GM21576 (cell line): ENCODE measurements around the gene GDPGP1.

ENCODE experiments used
- ATAC-seq: cut with Tn5 transposase; IDR thresholded peaks from one replicate; pipeline ENCODE4 v1.9.1; 2021; ENCODE audit warnings: mild to moderate bottlenecking, moderate library complexity; ENCODE audit not compliant: unreplicated experiment

GDPGP1 gene

DNA sequence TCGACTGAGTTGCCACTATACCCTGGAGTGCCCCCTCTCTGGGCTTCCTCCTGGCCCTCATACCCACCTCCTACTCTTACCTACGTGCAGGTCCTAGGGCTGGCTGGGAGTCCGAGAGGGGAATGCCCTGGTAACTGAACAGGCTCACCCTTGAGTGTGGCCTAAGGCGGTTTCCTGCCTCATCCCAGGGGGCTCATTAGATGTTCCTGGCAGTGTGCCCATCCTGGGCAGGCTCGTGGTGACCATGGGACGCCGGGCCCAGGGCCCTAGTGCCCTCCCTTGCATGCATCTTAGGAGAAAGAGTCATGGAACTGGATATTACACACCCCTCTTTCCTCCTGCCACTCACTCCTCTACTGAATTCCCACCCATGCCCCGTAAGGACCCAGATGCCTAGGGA is 30.1 kb upstream of the GDPGP1 start:
- ATAC-seq = no peak

- no peak for ATAC-seq
These were observed 28.8 kb upstream of the GDPGP1 start for GRCh38 chr15:90205050-90205848.

DNA sequence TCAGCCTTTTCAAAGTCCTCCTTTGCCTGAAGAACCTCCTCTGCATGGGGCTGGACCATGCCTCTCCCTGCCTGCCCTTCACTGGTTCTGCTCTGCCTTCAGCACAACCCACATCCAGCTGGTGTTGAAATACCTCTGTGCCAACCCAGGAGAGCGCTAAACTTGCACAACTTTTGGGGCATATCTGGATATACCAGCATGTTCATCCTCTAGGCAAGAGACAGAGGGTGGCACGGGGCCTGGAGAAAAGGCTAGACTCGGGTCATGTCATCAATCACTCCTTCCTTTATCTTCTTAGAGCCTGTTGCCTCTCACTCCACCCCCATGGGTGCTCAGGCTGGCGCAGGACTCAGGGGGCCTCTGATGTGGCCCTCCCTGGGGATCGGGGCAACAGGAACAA is 28.1 kb upstream of the GDPGP1 start:
- ATAC-seq = no peak

DNA sequence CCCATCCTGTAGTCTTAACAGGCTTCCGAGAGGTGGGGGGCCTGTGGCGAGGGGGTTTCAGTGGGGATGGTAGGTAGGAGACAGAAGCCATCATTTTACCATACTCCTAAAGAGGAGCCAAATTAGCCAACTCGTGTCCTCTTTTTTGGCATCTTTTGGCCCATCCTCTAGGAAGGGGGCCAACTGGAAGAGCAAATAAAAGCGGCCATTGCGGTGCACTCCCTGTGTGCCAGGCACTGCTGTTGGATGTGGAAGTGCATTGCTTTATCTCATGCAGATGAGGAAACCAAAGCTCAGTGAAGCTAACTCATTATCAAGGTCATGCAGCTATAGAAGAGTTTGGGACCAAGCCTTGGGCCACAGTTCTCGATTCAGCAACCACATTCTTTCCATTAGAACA is 26.8 kb upstream of the GDPGP1 start:
- ATAC-seq = no peak

GRCh38 chr15:90208356-90208755 is 25.7 kb upstream of the GDPGP1 start:
- ATAC-seq = no peak

GRCh38 chr15:90209591-90209990 is 24.4 kb upstream of the GDPGP1 start:
- ATAC-seq = no peak

GRCh38 chr15:90210593-90210992 is 23.4 kb upstream of the GDPGP1 start:
- no peak for ATAC-seq

- no peak for ATAC-seq
These were observed 23.0 kb upstream of the GDPGP1 start for GRCh38 chr15:90211009-90211408.

- ATAC-seq = no peak
These were observed 22.4 kb upstream of the GDPGP1 start for GRCh38 chr15:90211440-90212143.

DNA sequence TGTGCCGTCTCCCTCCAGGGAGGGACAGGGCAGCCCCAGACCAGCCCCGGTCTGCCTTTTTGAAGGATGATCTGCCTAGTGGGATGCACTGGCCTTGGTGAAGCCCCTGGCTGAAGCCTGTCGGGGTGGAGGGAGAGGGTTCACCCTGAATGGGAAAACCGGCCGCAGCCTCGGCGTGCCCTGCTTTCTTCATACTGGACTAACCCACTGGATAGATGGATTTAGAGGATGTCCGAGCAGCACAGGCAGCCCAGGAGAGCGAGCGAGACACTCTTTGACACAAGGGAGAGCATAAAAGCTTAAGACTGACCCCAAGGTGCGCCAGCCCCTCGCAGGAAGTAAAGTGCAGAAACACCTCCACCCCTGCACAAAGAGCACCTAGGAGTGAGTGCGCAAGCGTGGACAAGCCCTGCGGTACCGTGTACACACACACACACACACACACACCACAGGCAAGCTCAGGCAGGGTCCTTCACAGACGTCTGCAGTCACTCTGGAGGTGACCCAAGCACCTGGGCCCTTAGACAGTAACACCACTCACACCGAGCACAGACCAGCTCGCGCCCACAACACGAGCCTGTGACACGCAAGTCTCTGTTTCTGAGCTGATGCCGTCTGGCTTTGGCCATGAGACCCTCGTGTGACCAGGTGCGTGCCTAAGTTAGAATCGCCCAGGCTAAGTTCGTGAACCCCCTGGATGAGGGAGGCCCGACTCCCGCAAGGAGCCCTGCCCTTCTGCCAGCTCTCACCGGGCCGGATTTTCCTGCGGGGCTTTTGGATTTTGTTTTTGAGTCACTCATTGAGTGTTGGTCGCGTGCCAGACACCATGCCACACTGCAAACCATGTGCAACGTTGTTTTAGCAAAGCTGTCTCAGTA is 21.5 kb upstream of the GDPGP1 start:
- no peak for ATAC-seq

DNA sequence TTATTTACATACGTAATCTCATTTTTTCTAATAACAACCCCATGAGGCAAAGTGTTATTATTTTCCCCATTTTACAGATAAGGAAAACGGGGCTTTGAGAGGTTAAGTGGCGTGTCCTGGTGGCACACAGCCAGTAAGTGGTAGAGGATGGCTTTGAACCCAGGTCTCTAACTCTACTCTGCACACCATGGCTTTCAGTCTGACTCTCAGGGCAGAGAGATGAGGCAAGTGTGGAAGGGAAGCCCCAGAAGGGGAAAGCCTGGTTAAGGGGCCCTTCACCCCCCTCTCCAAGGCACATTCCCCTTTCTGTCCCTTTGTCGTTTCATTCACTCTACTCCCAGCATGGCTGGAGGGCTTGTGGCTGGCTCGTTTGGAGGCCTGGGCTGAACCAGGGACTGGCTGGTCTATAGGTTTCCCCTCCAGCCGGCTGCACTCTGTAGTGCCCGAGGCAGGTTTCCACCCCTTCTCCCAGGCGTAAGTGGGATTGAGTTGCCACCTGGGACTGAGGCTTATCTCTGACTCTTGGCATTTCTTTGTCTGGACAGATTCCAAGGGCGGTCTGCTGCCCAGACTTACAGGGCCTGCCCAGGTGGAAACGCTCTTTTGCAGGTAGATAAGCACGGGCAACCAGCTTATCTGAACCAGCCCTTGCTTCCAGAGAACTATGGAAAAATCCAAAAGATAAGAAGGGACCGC is 20.7 kb upstream of the GDPGP1 start:
- no peak for ATAC-seq

DNA sequence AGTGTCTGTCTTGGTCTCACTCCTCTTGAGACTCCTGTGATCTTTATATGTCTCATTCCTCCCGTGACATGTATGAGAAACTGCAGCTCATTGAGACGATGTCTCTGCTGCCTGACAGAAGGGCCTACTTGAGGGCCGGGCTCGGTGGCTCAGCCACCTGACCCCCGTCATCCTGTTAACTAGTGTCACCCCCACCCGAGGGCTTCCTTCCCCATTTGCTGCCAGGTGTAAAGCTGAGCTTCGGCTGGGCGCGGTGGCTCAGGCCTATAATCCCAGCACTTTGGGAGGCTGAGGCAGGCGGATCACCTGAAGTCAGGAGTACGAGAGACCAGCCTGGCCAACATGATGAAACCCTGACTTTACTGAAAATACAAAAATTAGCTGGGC is 20.2 kb upstream of the GDPGP1 start:
- no peak for ATAC-seq

GRCh38 chr15:90214553-90215196 is 19.3 kb upstream of the GDPGP1 start:
- ATAC-seq = no peak

DNA sequence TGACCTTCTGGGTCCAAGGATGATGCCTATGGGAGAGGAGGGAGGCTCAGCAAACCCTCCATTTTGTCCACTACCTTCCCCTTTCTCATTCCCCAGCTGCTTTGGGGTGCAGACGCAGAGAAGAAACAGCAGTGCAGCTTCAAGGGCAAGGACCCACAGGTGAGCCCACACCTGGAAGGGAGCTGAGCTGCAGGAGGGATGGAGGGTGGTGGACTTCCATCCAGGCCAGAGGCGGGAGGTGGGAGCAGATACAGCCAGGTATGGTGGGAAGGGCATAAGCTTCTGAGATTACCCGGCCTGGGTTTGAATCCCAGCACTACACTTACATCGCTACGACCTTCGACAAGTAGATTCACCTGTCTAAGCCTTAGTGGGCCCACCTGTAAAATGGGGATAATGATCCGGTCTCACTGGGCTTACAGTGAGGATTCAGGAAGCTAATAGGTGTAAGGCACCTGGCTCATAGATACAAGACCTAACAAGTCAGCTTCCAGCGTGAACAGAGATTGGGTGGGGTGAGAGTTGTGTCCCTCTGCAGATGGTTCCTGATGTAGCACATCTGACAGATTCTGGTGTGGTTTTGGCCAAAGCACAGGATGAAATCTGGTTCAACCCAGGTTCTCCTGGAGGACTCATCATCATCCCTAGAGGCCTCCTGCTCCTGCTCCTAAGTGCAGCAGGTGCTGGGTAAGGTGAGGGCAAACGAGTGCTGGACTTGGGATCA is 16.2 kb upstream of the GDPGP1 start:
- no peak for ATAC-seq

GRCh38 chr15:90219421-90220141 is 14.4 kb upstream of the GDPGP1 start:
- no peak for ATAC-seq

- ATAC-seq = no peak
These were observed 12.6 kb upstream of the GDPGP1 start for GRCh38 chr15:90221246-90221900.

GRCh38 chr15:90222547-90222946 is 11.5 kb upstream of the GDPGP1 start:
- ATAC-seq = no peak

DNA sequence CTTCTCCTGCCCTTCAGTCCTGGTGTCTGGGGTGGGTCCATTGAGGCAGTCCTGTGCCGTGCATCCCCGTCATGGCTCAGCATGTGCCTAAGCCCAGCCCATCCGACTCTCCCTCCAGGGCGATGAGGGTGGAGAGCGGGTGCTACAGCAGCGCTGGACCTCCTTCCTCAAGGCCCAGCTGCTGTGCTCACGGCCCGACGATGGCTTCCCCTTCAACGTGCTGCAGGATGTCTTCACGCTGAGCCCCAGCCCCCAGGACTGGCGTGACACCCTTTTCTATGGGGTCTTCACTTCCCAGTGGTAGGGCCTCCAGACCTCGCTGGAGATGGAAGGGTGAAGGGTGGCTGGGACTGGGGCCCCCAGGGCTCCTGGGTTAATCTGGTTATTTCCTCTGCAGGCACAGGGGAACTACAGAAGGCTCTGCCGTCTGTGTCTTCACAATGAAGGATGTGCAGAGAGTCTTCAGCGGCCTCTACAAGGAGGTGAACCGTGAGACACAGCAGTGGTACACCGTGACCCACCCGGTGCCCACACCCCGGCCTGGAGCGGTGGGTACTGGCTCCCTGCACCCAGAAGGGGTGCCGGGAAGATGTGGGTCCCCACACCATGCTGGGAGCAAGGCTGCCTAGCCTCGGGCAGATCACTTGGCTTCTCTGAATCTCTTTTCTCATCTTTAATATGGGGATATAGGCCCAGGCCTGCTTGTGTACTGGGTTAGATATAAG is 10.4 kb upstream of the GDPGP1 start:
- ATAC-seq = no peak
